Measurements from ENCODE around the gene DDX1. TPM values are rescaled to one million over a fixed set of nuclear protein-coding genes. Genes with fewer than 3 reads are reported as not detected.
A peak's percentile ranks its signal among the peaks of the same experiment; 100 is the strongest.

Gene DDX1
- total RNA-seq, 3 donors from 2014 or later, result 70.7 to 96.7 (median 72.4) TPM

DNA sequence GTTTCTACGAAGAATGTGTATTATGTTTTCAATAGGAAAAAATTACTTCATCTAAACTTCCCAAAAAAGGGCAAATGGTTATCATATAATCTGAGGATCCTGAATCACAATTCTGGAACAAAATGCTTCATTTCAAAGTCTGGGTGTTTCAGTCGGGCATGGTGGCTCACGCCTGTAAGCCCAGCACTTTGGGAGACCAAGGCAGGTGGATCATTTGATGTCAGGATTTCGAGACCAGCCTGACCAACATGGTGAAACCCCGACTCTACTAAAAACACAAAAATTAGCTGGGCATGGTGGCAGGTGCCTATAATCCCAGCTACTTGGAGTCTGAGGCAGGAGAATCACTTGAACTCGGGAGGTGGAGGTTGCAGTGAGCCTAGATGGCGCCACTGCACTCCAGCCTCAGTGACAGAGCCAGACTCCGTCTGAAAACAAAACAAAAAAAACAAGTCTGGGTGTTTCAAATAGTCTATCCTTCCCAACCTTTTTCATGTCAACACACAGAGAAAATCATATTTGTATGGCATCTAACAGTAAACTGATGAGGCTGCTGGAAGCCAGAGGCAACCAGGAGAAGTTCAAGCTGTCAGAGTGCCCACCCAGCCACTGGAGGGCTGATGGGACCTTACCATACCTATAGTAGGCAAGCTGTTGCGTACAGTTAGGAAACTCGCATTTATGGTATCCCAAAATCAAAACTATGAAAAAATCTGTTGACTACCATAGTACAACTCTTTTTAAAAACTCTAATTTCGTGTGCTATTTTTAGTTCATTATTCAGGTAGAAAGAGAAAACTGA, 45.2 kb upstream of the DDX1 start:
- intact Hi-C loops (cut with DNase I, micrococcal nuclease), result no loop called here
- Histone ChIP-seq H3K4me1 (ENCODE audit: low read depth) (no peaks in the 10 kb centered on the region), H3K4me3 (no peak overlapping the region), H3K9me3 (no peaks in the 10 kb centered on the region), H3K36me3 (ENCODE audit: low read depth) (no peaks in the 10 kb centered on the region)
- DNase-seq, result peak in 1 of 3 donors; percentile 4
- TF ChIP-seq, protein P1, sequence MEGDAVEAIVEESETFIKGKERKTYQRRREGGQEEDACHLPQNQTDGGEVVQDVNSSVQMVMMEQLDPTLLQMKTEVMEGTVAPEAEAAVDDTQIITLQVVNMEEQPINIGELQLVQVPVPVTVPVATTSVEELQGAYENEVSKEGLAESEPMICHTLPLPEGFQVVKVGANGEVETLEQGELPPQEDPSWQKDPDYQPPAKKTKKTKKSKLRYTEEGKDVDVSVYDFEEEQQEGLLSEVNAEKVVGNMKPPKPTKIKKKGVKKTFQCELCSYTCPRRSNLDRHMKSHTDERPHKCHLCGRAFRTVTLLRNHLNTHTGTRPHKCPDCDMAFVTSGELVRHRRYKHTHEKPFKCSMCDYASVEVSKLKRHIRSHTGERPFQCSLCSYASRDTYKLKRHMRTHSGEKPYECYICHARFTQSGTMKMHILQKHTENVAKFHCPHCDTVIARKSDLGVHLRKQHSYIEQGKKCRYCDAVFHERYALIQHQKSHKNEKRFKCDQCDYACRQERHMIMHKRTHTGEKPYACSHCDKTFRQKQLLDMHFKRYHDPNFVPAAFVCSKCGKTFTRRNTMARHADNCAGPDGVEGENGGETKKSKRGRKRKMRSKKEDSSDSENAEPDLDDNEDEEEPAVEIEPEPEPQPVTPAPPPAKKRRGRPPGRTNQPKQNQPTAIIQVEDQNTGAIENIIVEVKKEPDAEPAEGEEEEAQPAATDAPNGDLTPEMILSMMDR (IDR thresholded peaks at IDR 0.05), result no peak
- ATAC-seq, result no peak

DNA sequence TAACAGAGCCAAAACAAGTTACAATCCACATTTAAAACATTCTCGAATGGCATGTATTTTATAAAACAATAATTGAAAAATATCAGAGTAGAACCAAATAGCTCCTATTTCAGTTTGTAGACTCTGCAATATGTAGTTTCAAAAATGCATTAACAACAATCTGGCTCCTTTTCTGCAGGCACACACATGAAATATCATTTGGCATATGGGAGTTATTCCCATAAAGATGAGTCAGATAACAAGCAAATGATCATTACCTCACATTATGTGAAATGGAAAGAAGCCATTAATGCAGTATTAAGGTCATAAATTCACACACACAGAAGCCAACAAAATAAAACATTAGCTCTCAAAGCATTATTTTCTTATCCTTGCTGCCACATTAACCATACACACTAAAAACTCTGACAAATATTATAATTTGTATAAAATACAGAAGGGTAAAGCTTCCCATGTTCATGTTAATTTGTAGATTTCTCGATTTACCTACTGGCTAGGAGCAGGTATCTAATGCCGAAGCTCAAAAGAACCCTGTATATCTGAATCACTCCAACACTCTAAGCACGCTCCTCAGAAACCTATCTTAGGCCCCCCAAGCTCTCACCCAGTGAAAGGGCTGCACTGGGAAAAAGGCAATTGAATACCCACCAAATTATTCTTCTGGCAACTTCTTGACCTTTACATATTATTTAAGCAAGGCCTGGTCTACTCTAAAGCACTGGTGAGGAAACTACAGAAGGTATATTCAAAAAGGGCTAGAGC, 44.4 kb upstream of the DDX1 start:
- no peak for DNase-seq
- H3K4me1 ChIP-seq (ENCODE audit: low read depth), result no peaks in the 10 kb centered on the region
- intact Hi-C loops (cut with DNase I, micrococcal nuclease), result no loop called here
- H3K36me3 ChIP-seq (ENCODE audit: low read depth), result no peaks in the 10 kb centered on the region
- H3K4me3 ChIP-seq, result no peak overlapping the region
- ATAC-seq, result no peak
- TF ChIP-seq, protein P1 (IDR thresholded peaks at IDR 0.05), result no peak
- no peaks in the 10 kb centered on the region for H3K9me3 ChIP-seq

DNA sequence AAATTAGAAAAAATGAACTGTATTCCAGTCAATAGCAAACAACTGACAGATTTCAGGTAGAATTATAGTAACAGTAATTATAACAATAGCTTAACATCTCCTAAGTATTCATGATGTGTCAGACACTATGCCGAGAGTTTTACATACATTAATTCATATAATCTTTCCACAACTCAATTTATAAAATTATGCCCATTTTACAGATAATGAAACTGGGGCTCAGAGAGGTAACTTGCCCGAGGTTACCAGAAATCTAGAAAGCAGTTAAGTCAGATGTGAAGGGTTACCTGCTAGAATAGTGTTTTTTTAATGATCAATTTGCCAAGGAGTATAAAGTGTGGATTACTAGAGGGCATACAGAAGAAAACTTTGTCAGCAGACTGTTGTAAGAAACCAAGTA, 42.7 kb upstream of the DDX1 start:
- no peaks in the 10 kb centered on the region for H3K9me3 ChIP-seq
- H3K4me1 ChIP-seq (ENCODE audit: low read depth), result no peaks in the 10 kb centered on the region
- no peak overlapping the region for H3K4me3 ChIP-seq
- no peaks in the 10 kb centered on the region for H3K36me3 ChIP-seq (ENCODE audit: low read depth)
- TF ChIP-seq, protein P1 (IDR thresholded peaks at IDR 0.05), result no peak
- intact Hi-C loops (cut with DNase I, micrococcal nuclease), result no loop called here
- DNase-seq (no peak), ATAC-seq (no peak)

DNA sequence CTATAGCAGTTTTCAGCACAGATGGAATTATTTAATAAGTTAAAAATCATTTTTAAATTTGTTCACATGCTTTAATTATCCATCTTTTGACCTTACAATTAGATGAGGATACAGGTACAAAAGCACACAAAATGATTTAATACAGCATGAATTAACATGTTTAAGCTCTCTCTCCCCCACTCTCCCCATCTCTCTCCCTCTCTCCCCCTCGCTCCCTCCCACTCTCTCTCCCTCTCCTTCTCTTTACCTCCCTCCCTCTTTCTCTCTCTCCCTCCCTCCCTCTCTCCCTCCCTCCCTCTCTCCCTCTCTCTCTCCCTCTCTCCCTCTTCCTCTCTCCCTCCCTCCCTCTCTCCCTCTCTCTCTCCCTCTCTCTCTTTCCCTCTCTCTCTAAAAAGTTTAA, 38.1 kb upstream of the DDX1 start:
- no peak for ATAC-seq
- DNase-seq, result no peak
- Histone ChIP-seq H3K4me3 (no peak overlapping the region), H3K9me3 (no peaks in the 10 kb centered on the region), H3K4me1 (ENCODE audit: low read depth) (no peaks in the 10 kb centered on the region), H3K36me3 (ENCODE audit: low read depth) (no peaks in the 10 kb centered on the region)
- TF ChIP-seq, protein P1 (IDR thresholded peaks at IDR 0.05), result no peak
- intact Hi-C loops (cut with DNase I, micrococcal nuclease), result no loop called here

DNA sequence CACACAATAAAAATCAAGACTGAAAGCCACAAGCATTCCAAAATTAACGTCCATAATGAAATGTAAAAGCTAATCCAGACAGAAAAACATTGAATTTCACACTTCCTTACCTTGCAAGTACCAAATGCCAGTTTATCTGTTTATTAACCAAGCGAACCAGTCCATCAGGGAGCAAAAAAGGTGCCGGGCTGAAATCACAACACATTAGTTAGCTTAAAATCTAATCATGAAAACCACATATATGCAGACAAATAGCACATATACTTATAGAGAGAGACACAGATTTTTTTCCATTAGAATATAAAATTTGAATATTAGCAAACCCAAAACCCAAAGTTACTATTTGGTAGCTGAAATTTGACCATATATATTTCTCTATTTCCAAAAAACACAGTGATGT, 37.7 kb upstream of the DDX1 start:
- no peak for ATAC-seq
- H3K4me3 ChIP-seq, result no peak overlapping the region
- no peaks in the 10 kb centered on the region for H3K36me3 ChIP-seq (ENCODE audit: low read depth)
- TF ChIP-seq, protein P1 (IDR thresholded peaks at IDR 0.05), result no peak
- H3K4me1 ChIP-seq (ENCODE audit: low read depth), result no peaks in the 10 kb centered on the region
- DNase-seq, result no peak
- intact Hi-C loops (cut with DNase I, micrococcal nuclease), result no loop called here
- H3K9me3 ChIP-seq, result no peaks in the 10 kb centered on the region

All from mucosa of descending colon (tissue), 3 donors.